Mesenchymal stem cell (in vitro differentiated cells and primary cell): ENCODE results near the gene ZNF556.

ENCODE experiments used
- DNase-seq: peaks from one replicate; pipeline ENCODE4 v3.0.0-alpha.2; 2013
- H2AFZ ChIP-seq: one replicate; pipeline ENCODE4 v1.6.1; 2013; ENCODE audit warnings: low read depth, mild to moderate bottlenecking, control low read depth, inconsistent platforms, low read length, moderate library complexity
- H2AK5ac ChIP-seq: 2 replicates; pipeline ENCODE4 v1.6.1; 2013; ENCODE audit warnings: low read length, moderate library complexity, mild to moderate bottlenecking, inconsistent platforms; ENCODE audit not compliant: severe bottlenecking
- H2BK120ac ChIP-seq: one replicate; pipeline ENCODE4 v1.6.1; 2013; ENCODE audit warnings: low read depth, mild to moderate bottlenecking, inconsistent platforms, low read length, moderate library complexity
- H2BK12ac ChIP-seq, 2 experiments: one replicate each; pipeline ENCODE4 v1.6.1; 2013; ENCODE audit warnings: inconsistent platforms in 2 of 2, low read length in 2 of 2, mild to moderate bottlenecking in 2 of 2, moderate library complexity in 2 of 2, control low read depth in 1 of 2
- H2BK15ac ChIP-seq: one replicate; pipeline ENCODE4 v1.6.1; 2013; ENCODE audit warnings: mild to moderate bottlenecking, low read depth, inconsistent platforms; ENCODE audit not compliant: poor library complexity, severe bottlenecking
- H2BK5ac ChIP-seq: 2 replicates; pipeline ENCODE4 v1.6.1; 2013; ENCODE audit warnings: low read depth, mild to moderate bottlenecking, low read length, control low read depth, inconsistent platforms; ENCODE audit not compliant: poor library complexity, severe bottlenecking
- H3K14ac ChIP-seq, 2 experiments: one replicate each; pipeline ENCODE4 v1.6.1; 2013; ENCODE audit warnings: inconsistent platforms in 2 of 2, low read length in 2 of 2, control low read depth in 1 of 2, mild to moderate bottlenecking in 1 of 2, moderate library complexity in 1 of 2
- H3K18ac ChIP-seq, 2 experiments: one replicate each; pipeline ENCODE4 v1.6.1; 2013; ENCODE audit warnings: inconsistent platforms in 2 of 2, low read length in 2 of 2, control low read depth in 1 of 2, low read depth in 1 of 2, mild to moderate bottlenecking in 1 of 2
- H3K23ac ChIP-seq, 2 experiments: one replicate each; pipeline ENCODE4 v1.6.1; 2013; ENCODE audit warnings: inconsistent platforms in 2 of 2, low read length in 2 of 2, mild to moderate bottlenecking in 2 of 2, moderate library complexity in 2 of 2, control low read depth in 1 of 2
- H3K27ac ChIP-seq: 2 replicates; pipeline ENCODE4 v1.5.1; 2013; ENCODE audit warnings: mild to moderate bottlenecking, moderate library complexity, low read length, control low read depth, inconsistent platforms; ENCODE audit not compliant: poor library complexity, severe bottlenecking
- H3K27me3 ChIP-seq, 2 experiments: 2 replicates each; pipeline versions ENCODE4 v1.6.1 to v1.7.0; 2013; ENCODE audit warnings: low read length in 2 of 2, mild to moderate bottlenecking in 2 of 2, moderate library complexity in 2 of 2, control low read depth in 1 of 2, inconsistent platforms in 1 of 2; ENCODE audit not compliant: control insufficient read depth in 1 of 2, insufficient read depth in 1 of 2
- H3K36me3 ChIP-seq, 2 experiments: 2 replicates each; pipeline versions ENCODE4 v1.6.1 to v1.7.0; 2013; ENCODE audit warnings: low read length in 2 of 2, control low read depth in 1 of 2, inconsistent platforms in 1 of 2, low read depth in 1 of 2, mild to moderate bottlenecking in 1 of 2; ENCODE audit not compliant: insufficient read depth in 2 of 2, control insufficient read depth in 1 of 2
- H3K4ac ChIP-seq, 2 experiments: one replicate each; pipeline ENCODE4 v1.6.1; 2013; ENCODE audit warnings: inconsistent platforms in 2 of 2, low read length in 2 of 2, mild to moderate bottlenecking in 2 of 2, moderate library complexity in 2 of 2, control low read depth in 1 of 2, low read depth in 1 of 2
- H3K4me1 ChIP-seq: 2 replicates; pipeline ENCODE4 v1.6.1; 2013; ENCODE audit warnings: low read depth, low read length, control low read depth; ENCODE audit not compliant: control insufficient read depth, insufficient read depth
- H3K4me2 ChIP-seq: 2 replicates; pipeline ENCODE4 v1.6.1; 2013; ENCODE audit warnings: low read length, mild to moderate bottlenecking, inconsistent platforms; ENCODE audit not compliant: poor library complexity, severe bottlenecking
- H3K4me3 ChIP-seq, 2 experiments: 2 replicates each; pipeline versions ENCODE4 v1.5.1 to v1.7.0; 2013; ENCODE audit warnings: low read length in 2 of 2, mild to moderate bottlenecking in 2 of 2, control low read depth in 1 of 2, low read depth in 1 of 2; ENCODE audit not compliant: insufficient read depth in 1 of 2
- H3K79me1 ChIP-seq: replicated peaks from 2 replicates; pipeline ENCODE4 v1.6.1; 2013; ENCODE audit warnings: mild to moderate bottlenecking, control low read depth, low read length, inconsistent platforms; ENCODE audit not compliant: poor library complexity, severe bottlenecking
- H3K9ac ChIP-seq: 2 replicates; pipeline ENCODE4 v1.7.0; 2013; ENCODE audit warnings: mild to moderate bottlenecking, low read length, moderate library complexity
- H3K9me3 ChIP-seq: 2 replicates; pipeline ENCODE4 v1.7.0; 2013; ENCODE audit warnings: mild to moderate bottlenecking, low read length; ENCODE audit not compliant: control insufficient read depth
- H4K8ac ChIP-seq: one replicate; pipeline ENCODE4 v1.6.1; 2013; ENCODE audit warnings: inconsistent platforms, mild to moderate bottlenecking, low read length, moderate library complexity
- H4K91ac ChIP-seq: one replicate; pipeline ENCODE4 v1.6.1; 2013; ENCODE audit warnings: mild to moderate bottlenecking, low read length, inconsistent platforms
- WGBS: methylation state at CpG from one replicate; pipeline ENCODE4 v1.1.7; 2013; ENCODE audit warnings: mixed read lengths; 5-methylcytosine and 5-hydroxymethylcytosine counted together

ZNF556 gene

GRCh38 chr19:2846180-2846894 lies 20.8 kb upstream of the ZNF556 start:
- no peak overlapping the region for H2BK5ac ChIP-seq
- 95% methylated on average over 12 of the region's 13 CpGs for WGBS
- H4K91ac ChIP-seq, result no peak overlapping the region
- no peak overlapping the region for H3K4me3 ChIP-seq
- no peak overlapping the region for H3K23ac ChIP-seq
- DNase-seq, result no peak
- H3K18ac ChIP-seq, result no peak overlapping the region
- H2BK120ac ChIP-seq, result no peak overlapping the region
- H2BK12ac ChIP-seq, result no peak overlapping the region
- no peak overlapping the region for H2AFZ ChIP-seq
- no peak overlapping the region for H3K9ac ChIP-seq
- H3K27ac ChIP-seq, result no peak overlapping the region
- H3K27me3 ChIP-seq, result no peaks in the 10 kb centered on the region
- no peak overlapping the region for H4K8ac ChIP-seq
- H3K14ac ChIP-seq, result no peak overlapping the region
- no peak overlapping the region for H2AK5ac ChIP-seq
- H3K4ac ChIP-seq, result no peak overlapping the region
- peaks cover 48% of the 10 kb centered on the region for H3K9me3 ChIP-seq
- H3K79me1 ChIP-seq, result peaks cover 45% of the 10 kb centered on the region
- no peak overlapping the region for H3K4me2 ChIP-seq
- H2BK15ac ChIP-seq, result no peak overlapping the region
- H3K4me1 ChIP-seq, result peaks cover 6% of the 10 kb centered on the region
- H3K36me3 ChIP-seq, result peaks cover 19 to 36% of the 10 kb centered on the region in 2 experiments

- H3K9me3 ChIP-seq, result peaks cover 60% of the 10 kb centered on the region
- no peak for DNase-seq
- H3K4me3 ChIP-seq, result no peak overlapping the region
- WGBS, result 93% methylated on average over 3 of the region's 3 CpGs
- no peak overlapping the region for H3K27ac ChIP-seq
- H2BK5ac ChIP-seq, result no peak overlapping the region
- H2BK12ac ChIP-seq, result no peak overlapping the region
- no peak overlapping the region for H3K18ac ChIP-seq
- H3K4me1 ChIP-seq, result peaks cover 3% of the 10 kb centered on the region
- H3K27me3 ChIP-seq, result no peaks in the 10 kb centered on the region
- H3K14ac ChIP-seq, result no peak overlapping the region
- no peak overlapping the region for H2AK5ac ChIP-seq
- H3K23ac ChIP-seq, result no peak overlapping the region
- H3K79me1 ChIP-seq, result peaks cover 38% of the 10 kb centered on the region
- H2BK15ac ChIP-seq, result no peak overlapping the region
- no peak overlapping the region for H3K4ac ChIP-seq
- H3K9ac ChIP-seq, result no peak overlapping the region
- no peak overlapping the region for H2AFZ ChIP-seq
- H2BK120ac ChIP-seq, result no peak overlapping the region
- H3K36me3 ChIP-seq, result peaks cover 25 to 47% of the 10 kb centered on the region in 2 experiments
- H4K8ac ChIP-seq, result no peak overlapping the region
- no peak overlapping the region for H3K4me2 ChIP-seq
- no peak overlapping the region for H4K91ac ChIP-seq
These were observed 19.6 kb upstream of the ZNF556 start for GRCh38 chr19:2847507-2847906.

GRCh38 chr19:2848616-2849015 lies 18.5 kb upstream of the ZNF556 start:
- H3K79me1 ChIP-seq, result peaks cover 38% of the 10 kb centered on the region
- H2AK5ac ChIP-seq, result no peak overlapping the region
- no peak overlapping the region for H2AFZ ChIP-seq
- 71% methylated on average over 4 of the region's 4 CpGs for WGBS
- no peak overlapping the region for H3K4me2 ChIP-seq
- H3K9me3 ChIP-seq, result peaks cover 71% of the 10 kb centered on the region
- no peak overlapping the region for H4K8ac ChIP-seq
- no peak overlapping the region for H3K9ac ChIP-seq
- no peak overlapping the region for H2BK120ac ChIP-seq
- no peak overlapping the region for H2BK5ac ChIP-seq
- no peak overlapping the region for H3K18ac ChIP-seq
- H3K27me3 ChIP-seq, result no peaks in the 10 kb centered on the region
- no peak overlapping the region for H3K27ac ChIP-seq
- no peak overlapping the region for H4K91ac ChIP-seq
- no peak overlapping the region for H3K23ac ChIP-seq
- H3K14ac ChIP-seq, result no peak overlapping the region
- H3K4me1 ChIP-seq, result no peaks in the 10 kb centered on the region
- DNase-seq, result no peak
- H3K4ac ChIP-seq, result no peak overlapping the region
- H2BK12ac ChIP-seq, result no peak overlapping the region
- peaks cover 36 to 58% of the 10 kb centered on the region in 2 experiments for H3K36me3 ChIP-seq
- no peak overlapping the region for H2BK15ac ChIP-seq
- H3K4me3 ChIP-seq, result no peak overlapping the region

GRCh38 chr19:2850256-2850925 lies 16.7 kb upstream of the ZNF556 start:
- H2BK12ac ChIP-seq, result no peak overlapping the region
- H3K14ac ChIP-seq, result no peak overlapping the region
- WGBS, result 92% methylated on average over 2 of the region's 3 CpGs
- no peak overlapping the region for H3K23ac ChIP-seq
- H2AFZ ChIP-seq, result no peak overlapping the region
- no peak overlapping the region for H2BK15ac ChIP-seq
- H3K27me3 ChIP-seq, result no peaks in the 10 kb centered on the region
- H3K79me1 ChIP-seq, result peaks cover 30% of the 10 kb centered on the region
- H3K4me2 ChIP-seq, result no peak overlapping the region
- H4K91ac ChIP-seq, result no peak overlapping the region
- no peak overlapping the region for H3K18ac ChIP-seq
- H2BK5ac ChIP-seq, result no peak overlapping the region
- no peak overlapping the region for H4K8ac ChIP-seq
- peak overlapping the region in 1 of 2 experiments; percentile 28 for H3K4me3 ChIP-seq
- DNase-seq, result no peak
- H3K36me3 ChIP-seq, result peaks cover 31 to 64% of the 10 kb centered on the region in 2 experiments
- H3K4ac ChIP-seq, result no peak overlapping the region
- H3K9ac ChIP-seq, result no peak overlapping the region
- no peak overlapping the region for H2AK5ac ChIP-seq
- H3K27ac ChIP-seq, result no peak overlapping the region
- no peak overlapping the region for H2BK120ac ChIP-seq
- peaks cover 84% of the 10 kb centered on the region for H3K9me3 ChIP-seq
- no peaks in the 10 kb centered on the region for H3K4me1 ChIP-seq
